Mucosa of descending colon (tissue), 3 donors: ENCODE results near the gene DPEP2. TPM values are rescaled to one million over a fixed set of nuclear protein-coding genes. Genes with fewer than 3 reads are reported as not detected.
"Not testable (repeated sequence)": the region's sequence is repeated elsewhere in the genome, so short reads cannot be mapped to it uniquely, and the experiment has no call there.

Experiments
- ATAC-seq: fragments of 200-7000 bp; cut with Tn5 transposase; one replicate; pipeline ENCODE4 v1.9.1; 2020; ENCODE audit warnings: mild to moderate bottlenecking, moderate library complexity
- DNase-seq, 3 donors: peaks; one replicate each; pipeline ENCODE4 v3.0.0-alpha.2; 2020
- H3K36me3 ChIP-seq: fragments of 200-600 bp; one replicate; pipeline ENCODE4 v1.8.0; 2021; ENCODE audit warnings: low read depth, mild to moderate bottlenecking
- H3K4me1 ChIP-seq: fragments of 200-600 bp; one replicate; pipeline ENCODE4 v1.8.0; 2021; ENCODE audit warnings: low read depth, mild to moderate bottlenecking
- H3K4me3 ChIP-seq: fragments of 200-600 bp; one replicate; pipeline ENCODE4 v1.8.0; 2021; ENCODE audit warnings: mild to moderate bottlenecking
- H3K9me3 ChIP-seq: fragments of 200-600 bp; one replicate; pipeline ENCODE4 v1.8.0; 2021; ENCODE audit warnings: mild to moderate bottlenecking
- CTCF ChIP-seq: fragments of 200-600 bp; IDR thresholded peaks from one replicate; pipeline ENCODE4 v1.8.0; 2022; ENCODE audit warnings: antibody characterized with exemption, mild to moderate bottlenecking
- intact Hi-C, 2 donors: fragments of 100-400 bp; cut with DNase I in 1 of 2; cut with micrococcal nuclease in 1 of 2; formaldehyde crosslinking; loops; one replicate each; pipeline versions ENCODE4 v1.11.0 to v1.11.1; 2022; cut with DNase I, micrococcal nuclease
- total RNA-seq, 3 donors: library from RNA; stranded (reverse); fragmentation: NEBNext Ultra II Directional in 2 of 3; extraction: Animal tissue kit (Norgen Biotek cat#: 25700) in 2 of 3; gene quantifications; one replicate each; pipeline versions ENCODE4 v1.2.1 to v1.2.4, GENCODE V29; 2021 to 2023
- donor health status: DM: no; HTN: no; CAD: no; lungs with moderate emphysema.
- donor health status: DM: no; HTN: no; CAD: no.
- donor health status: DM: no; HTN: yes; CAD: no.

DPEP2 gene
- total RNA-seq, 3 donors from 2014 or later: 1.5 to 2.8 (median 1.6) TPM

DNA sequence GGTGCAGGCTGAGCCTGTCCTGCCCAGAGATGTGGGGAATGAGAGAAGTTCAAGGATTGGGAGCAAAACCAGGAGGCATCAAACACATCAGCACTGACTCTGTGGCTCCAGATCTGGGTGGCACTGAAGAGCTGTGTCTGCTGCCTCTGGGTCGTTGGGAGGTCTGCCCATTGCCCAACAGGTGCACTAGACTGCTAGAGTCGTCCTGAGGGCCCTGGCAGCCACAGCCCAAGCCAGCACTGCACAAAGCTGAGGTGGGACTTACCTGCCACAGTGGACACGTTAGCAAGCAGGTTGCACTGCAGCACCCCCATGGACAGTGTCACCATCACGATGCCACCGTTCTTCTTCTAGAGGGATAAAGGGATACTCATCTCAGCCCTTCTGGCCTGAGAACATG lies 22.3 kb downstream of the DPEP2 start:
- Histone ChIP-seq H3K9me3 (no peaks in the 10 kb centered on the region), H3K4me3 (no peak overlapping the region), H3K36me3 (no peaks in the 10 kb centered on the region), H3K4me1 (no peaks in the 10 kb centered on the region)
- intact Hi-C loops: no loop called here
- no peak for TF ChIP-seq CTCF
- ATAC-seq (no peak), DNase-seq (no peak)

- H3K4me3 ChIP-seq: no peak overlapping the region
- ATAC-seq (no peak), DNase-seq (no peak)
- no peaks in the 10 kb centered on the region for H3K9me3 ChIP-seq
- intact Hi-C loops: no loop called here
- H3K4me1 ChIP-seq: no peaks in the 10 kb centered on the region
- no peak for TF ChIP-seq CTCF
- H3K36me3 ChIP-seq: no peaks in the 10 kb centered on the region
Measured at GRCh38 chr16:67976205-67976604, 23.1 kb downstream of the DPEP2 start.

GRCh38 chr16:67975321-67976105 lies 23.8 kb downstream of the DPEP2 start:
- DNase-seq (no peak), ATAC-seq (peak; percentile 23)
- Histone ChIP-seq H3K36me3 (no peaks in the 10 kb centered on the region), H3K4me1 (no peaks in the 10 kb centered on the region), H3K9me3 (no peaks in the 10 kb centered on the region), H3K4me3 (no peak overlapping the region)
- no peak for TF ChIP-seq CTCF
- intact Hi-C loops: no loop called here

DNA sequence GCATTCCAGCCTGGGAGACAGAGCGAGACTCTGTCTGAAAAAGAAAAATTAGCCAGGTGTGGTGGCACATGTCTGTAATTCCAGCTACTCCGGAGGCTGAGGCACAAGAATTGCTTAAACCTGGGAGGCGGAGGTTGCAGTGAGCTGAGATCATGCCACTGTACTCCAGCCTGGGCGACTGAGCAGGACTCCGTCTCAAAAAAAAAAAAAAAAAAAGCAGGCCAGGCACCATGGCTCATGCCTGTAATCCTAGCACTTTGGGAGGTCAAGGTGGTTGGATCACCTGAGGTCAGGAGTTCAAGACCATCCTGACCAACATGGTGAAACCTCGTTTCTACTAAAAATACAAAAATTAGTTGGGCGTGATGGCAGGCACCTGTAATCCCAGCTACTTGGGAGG lies 27.0 kb downstream of the DPEP2 start:
- H3K9me3 ChIP-seq, intact Hi-C loops, ATAC-seq: not testable (repeated sequence)

DNA sequence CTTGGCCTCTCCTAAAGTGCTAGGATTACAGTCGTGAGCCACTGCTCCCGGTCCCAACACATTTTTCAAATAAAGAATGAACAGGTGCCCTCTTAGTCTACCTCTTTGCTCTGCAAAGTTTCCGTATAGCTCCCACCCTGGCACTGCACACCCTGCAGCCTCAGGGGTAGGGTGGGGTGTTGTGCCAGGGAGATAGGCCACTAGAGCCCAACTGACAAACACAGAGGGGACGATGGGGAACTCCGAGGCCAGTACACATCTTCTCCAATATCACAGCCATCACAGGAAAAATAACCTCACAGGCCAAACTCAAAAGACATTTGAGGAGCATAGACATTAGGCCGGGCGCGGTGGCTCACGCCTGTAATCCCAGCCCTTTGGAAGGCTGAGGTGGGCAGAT lies 28.2 kb downstream of the DPEP2 start:
- intact Hi-C loops: no loop called here
- ATAC-seq: no peak
- TF ChIP-seq CTCF: no peak

More for the DNA sequence above, 27.0 kb downstream of the DPEP2 start:
- not testable (repeated sequence) for DNase-seq, H3K4me1 ChIP-seq, H3K4me3 ChIP-seq, H3K36me3 ChIP-seq

DNA sequence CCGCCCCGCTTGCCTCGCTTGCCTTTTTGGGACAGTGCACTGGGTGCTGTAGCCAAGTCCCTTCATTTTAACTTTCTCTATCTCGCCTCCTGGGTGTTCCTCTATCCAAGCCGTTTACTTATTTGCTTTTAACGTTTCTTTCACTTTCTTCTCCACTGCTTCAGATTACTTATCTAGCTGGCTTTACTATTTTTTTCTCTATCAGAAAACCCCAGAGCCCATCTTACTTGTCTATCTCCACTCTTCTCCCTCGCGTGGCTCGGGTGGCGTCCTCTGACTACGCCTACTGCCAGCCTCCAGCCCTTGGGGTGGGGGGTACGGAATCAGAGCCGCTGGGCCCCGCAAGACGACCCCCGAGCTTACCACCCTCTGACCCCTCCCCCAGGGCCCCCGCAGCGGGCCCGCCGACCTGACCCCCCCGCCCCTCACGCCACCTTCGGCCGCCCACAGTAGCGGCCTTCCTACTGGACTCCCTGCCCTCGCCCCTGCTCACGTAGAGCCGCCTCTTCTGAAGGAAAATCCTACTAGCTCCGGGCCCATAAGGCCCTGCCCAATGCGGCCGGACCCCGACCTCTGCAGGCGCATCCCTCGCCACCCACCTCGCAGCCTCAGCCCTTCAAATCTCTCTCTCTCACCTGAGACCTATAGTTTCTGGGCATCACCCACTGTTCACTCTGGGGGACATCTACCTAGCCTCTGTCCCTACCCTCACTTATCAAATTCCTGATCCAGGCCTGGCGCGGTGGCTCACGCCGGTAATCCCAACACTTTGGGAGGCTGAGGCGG lies 29.8 kb downstream of the DPEP2 start:
- no peaks in the 10 kb centered on the region for H3K36me3 ChIP-seq
- no peak overlapping the region for H3K4me3 ChIP-seq
- intact Hi-C loops: no loop called here
- no peaks in the 10 kb centered on the region for H3K9me3 ChIP-seq
- ATAC-seq (peak; percentile 32), DNase-seq (no peak)
- H3K4me1 ChIP-seq: peaks cover 13% of the 10 kb centered on the region
- no peak for TF ChIP-seq CTCF

More for the DNA sequence above, 28.2 kb downstream of the DPEP2 start:
- DNase-seq: no peak
- H3K4me1 ChIP-seq: peaks cover 12% of the 10 kb centered on the region
- no peaks in the 10 kb centered on the region for H3K36me3 ChIP-seq
- H3K9me3 ChIP-seq: no peaks in the 10 kb centered on the region
- no peak overlapping the region for H3K4me3 ChIP-seq
